Left ventricle myocardium superior (tissue), 1 donor: ENCODE data around the gene FANCI. TPM values are rescaled to one million over a fixed set of nuclear protein-coding genes. Genes with fewer than 3 reads are reported as not detected.

ENCODE experiments used
- ATAC-seq: fragments of 200-7000 bp; cut with Tn5 transposase; one replicate; pipeline ENCODE4 v1.9.1; 2020; ENCODE audit warnings: mild to moderate bottlenecking, moderate library complexity
- DNase-seq: peaks from one replicate; pipeline ENCODE4 v3.0.0-alpha.2; 2020
- intact Hi-C: fragments of 100-400 bp; cut with micrococcal nuclease; formaldehyde crosslinking; loops from one replicate; pipeline ENCODE4 v1.11.0; 2022
- total RNA-seq: library from RNA; stranded (reverse); fragmentation: NEBNext Ultra II Directional; extraction: Animal tissue kit (Norgen Biotek cat#: 25700); gene quantifications from one replicate; pipeline ENCODE4 v1.2.1, GENCODE V29; 2021
- donor health status: DM: no; HTN: yes; CAD: no; lungs with severe emphysema.

FANCI gene
- total RNA-seq, 1 donor from 2014 or later: 1.9 TPM

DNA sequence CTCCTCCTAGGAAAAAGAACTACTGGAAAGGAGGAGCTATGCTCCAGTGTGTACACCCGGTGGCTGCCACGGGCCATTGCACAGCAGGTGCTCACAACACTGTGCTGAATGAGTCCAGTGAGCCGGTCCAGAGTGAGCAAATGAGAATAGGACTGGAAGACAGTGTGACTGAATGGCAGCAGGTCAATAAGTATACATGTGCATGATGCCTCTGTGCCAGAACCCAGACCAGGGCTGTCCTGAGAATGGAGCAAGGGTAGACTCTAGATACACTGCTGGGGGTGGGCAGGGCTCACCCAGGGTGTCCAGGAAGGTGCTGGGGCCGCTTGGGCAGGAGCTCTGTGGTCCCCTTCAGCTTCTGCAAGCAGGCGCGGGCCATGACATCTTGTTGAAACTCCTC, 82.5 kb downstream of the FANCI start:
- ATAC-seq: no peak
- intact Hi-C loops: no loop called here

DNA sequence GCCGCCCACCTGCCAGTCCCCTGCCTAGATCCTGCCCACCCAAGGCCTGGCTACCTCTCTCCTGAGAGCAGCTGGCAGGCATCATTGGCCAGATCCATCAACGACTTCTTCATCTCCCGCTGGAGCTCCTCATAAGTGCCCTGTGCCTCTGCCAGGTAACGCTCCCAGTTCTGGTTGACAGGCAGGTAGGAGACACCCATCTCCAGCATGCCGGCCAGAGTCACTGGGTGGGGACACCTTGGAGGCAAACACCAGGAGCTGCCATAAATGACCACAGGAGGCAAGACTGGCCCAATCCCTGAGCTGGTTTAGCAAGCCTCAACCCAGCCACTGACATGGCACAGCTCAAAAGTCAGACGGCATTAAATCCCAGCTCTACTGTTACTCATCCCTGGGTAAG, 83.3 kb downstream of the FANCI start:
- no peak for ATAC-seq
- intact Hi-C loops: no loop called here
- DNase-seq: no peak

More for the DNA sequence above, 82.5 kb downstream of the FANCI start:
- no peak for DNase-seq

DNA sequence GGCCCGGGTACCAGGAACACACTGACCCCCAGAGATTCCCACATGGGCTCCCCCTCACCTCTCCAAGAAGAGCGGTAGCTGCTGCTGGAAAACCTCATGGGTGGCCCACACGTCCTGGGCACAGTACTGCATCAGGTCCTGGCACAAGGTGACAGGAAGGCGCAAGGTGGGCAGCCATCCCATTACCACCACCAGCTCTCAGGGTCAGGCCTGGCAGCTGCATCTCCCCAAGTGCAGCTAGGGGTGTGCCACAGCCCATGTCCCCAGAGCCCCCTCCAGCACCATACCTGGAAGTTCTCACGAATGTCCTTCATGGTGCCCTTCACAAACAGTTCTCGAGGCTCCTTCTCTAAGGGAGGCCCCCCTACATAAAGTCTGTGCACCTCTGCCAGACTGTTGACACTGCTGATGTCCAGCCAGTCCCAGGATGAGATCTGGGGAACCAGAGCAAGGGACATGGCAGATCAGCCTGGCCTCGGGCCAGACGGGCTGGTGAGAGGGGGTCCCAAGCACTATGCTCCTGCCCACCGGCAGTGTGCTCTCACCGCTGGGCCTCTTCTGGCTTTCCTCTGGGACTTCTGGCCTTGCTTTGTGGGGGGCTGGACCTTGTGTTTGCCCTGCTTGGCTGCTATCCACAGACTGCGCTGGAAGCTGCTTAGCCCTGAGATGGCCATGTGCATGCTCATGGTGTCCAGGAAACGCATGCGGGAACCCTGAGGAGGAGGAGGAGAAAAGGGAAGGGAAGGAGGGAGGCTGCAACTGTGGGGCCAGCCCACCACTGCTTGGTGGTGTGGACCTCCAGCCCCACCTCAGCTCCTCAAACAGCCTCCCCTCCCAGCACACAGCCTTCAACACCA, 84.8 kb downstream of the FANCI start:
- intact Hi-C loops: no loop called here
- no peak for DNase-seq

DNA sequence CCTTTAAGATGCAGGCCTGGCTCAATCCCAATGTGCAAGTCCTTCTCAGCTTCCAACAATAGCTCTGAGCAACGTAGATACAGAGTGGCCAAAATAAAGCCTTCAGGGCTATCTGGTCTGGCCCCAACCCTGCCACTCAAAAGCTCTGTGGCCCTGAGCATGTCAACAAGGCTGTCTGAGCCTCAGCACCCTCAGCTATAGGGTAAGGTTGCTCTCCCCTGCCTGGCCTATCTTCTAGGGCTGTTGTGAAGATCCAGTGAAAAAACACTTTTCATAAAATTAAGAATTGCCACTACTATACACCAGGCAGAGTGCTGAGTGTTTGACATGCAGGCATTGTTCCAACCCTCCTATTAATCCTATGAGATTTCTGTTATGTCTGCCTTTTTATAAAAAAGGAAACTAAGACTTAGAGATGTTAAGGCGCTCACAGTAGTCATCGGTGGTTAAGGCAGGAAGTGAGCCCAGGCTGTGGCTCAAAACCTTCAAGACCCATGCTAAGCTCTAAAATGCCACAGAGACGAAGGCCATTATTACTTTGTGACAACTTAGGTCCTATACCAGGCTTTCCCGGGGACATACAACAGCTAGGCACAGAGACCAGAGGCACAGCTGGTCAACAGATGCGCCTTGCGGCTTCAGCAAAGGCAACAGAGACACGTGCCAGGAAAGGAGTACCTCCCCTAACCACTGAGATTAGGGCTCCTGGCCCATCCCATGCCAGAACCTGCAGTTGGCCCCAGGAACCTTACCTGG, 85.7 kb downstream of the FANCI start:
- ATAC-seq (no peak), DNase-seq (no peak)
- intact Hi-C loops: no loop called here

More for the DNA sequence above, 84.8 kb downstream of the FANCI start:
- no peak for ATAC-seq

GRCh38 chr15:89330119-89330518, 86.3 kb downstream of the FANCI start:
- ATAC-seq: no peak
- DNase-seq: no peak
- intact Hi-C loops: no loop called here

- DNase-seq: no peak
- intact Hi-C loops: no loop called here
- ATAC-seq: no peak
Observed at GRCh38 chr15:89330881-89331595, 87.3 kb downstream of the FANCI start.

- no peak for DNase-seq
- intact Hi-C loops: no loop called here
- no peak for ATAC-seq
Observed at GRCh38 chr15:89332446-89332845, 88.7 kb downstream of the FANCI start.

- DNase-seq: no peak
- intact Hi-C loops: no loop called here
- no peak for ATAC-seq
Observed at GRCh38 chr15:89333011-89333860, 89.5 kb downstream of the FANCI start.

DNA sequence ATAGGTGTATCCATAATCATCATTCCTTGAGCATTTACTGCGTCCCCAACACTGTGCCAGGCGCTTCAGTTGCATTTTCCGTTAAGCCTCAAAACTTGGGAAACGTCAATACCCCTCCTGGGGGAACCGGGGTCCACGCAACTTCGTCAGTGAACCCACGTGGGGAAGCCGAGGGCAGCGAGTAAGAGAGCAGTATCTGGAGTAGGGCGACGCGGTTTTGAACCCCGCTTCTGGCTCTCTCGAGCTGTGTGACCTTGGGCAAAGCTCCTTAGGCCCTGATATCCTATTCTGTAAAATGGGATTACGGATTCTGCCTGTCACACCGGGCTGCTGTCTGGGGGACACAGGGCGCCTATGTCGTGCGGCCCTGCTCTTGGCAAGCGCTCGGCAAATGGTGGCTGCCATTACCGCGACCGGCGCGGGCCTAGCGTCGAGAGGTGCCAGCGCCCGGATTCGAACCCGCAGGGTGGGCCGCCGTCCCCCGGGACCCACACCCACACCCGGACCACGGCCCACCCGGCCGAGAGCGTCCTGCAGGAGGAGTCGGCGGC, 90.3 kb downstream of the FANCI start:
- ATAC-seq (no peak), DNase-seq (no peak)
- intact Hi-C loops: no loop called here

GRCh38 chr15:89334510-89335297, 90.9 kb downstream of the FANCI start, which contains the start of gene POLG:
TSS of gene POLG (minus strand) at chr15:89334824. CDS start at chr15:89333754, 1,070 bp downstream.
- peak; percentile 96 for ATAC-seq
- intact Hi-C loops: no loop called here

DNA sequence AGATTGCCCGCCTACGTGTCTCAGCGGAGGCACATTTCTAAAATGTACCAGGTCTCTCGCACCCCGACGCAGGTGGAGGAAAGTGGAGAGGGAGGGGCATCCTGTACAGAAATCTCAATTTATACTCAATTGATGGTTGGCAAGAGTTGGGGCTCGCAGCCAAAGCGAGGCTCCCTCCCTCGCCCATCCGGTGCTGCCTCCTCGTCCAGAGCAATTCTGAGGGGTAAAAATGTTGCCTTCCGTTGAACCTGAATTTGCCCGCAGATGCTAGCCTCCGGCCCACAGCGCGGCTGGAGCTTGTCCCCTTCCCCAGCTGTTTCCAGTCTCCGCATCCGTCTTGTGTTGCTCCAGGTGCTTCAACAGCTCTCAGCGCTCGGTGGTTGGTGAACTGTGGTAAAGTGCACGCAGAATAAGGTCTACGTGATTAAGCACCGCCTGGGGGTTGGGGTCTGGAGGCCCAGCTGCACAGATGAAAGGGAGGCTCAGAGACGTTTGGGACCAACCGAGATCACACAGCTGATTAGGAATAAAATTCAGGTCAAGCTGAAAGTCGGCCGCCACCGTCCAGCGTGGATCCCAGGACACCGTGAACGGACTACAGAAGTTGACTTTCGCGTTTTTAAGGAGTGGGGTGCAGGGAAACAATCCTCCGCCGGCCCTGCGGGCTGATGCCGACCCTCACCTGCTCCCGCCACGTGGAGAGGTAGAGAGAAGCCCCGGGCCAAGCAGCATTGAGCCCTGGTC, 91.7 kb downstream of the FANCI start:
- DNase-seq (no peak), ATAC-seq (peak; percentile 0)
- intact Hi-C loops: no loop called here

More at GRCh38 chr15:89334510-89335297, 90.9 kb downstream of the FANCI start, which contains the start of gene POLG:
- peak; percentile 98 for DNase-seq

DNA sequence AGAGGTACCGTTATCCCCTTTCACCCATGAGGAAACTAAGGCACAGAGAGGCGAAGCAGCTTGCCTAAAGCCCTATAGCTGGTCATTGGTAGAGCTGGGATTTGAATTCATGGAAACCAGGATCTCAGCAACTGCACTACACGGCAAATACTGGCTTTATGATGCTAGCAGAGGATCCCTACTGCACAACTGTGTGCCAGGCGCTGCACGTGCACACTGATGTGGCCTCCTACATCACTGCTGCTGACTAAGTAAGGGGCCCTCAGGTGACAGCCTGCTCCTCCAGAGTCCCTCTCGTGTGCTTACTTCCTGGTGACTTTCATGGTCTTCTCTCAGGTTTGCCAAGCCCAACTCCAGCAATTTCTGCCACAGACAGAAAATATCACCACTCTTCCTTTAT, 94.3 kb downstream of the FANCI start:
- intact Hi-C loops: no loop called here
- ATAC-seq: no peak
- DNase-seq: no peak

GRCh38 chr15:89340573-89340972, 96.8 kb downstream of the FANCI start:
- intact Hi-C loops: no loop called here
- DNase-seq (no peak), ATAC-seq (no peak)

DNA sequence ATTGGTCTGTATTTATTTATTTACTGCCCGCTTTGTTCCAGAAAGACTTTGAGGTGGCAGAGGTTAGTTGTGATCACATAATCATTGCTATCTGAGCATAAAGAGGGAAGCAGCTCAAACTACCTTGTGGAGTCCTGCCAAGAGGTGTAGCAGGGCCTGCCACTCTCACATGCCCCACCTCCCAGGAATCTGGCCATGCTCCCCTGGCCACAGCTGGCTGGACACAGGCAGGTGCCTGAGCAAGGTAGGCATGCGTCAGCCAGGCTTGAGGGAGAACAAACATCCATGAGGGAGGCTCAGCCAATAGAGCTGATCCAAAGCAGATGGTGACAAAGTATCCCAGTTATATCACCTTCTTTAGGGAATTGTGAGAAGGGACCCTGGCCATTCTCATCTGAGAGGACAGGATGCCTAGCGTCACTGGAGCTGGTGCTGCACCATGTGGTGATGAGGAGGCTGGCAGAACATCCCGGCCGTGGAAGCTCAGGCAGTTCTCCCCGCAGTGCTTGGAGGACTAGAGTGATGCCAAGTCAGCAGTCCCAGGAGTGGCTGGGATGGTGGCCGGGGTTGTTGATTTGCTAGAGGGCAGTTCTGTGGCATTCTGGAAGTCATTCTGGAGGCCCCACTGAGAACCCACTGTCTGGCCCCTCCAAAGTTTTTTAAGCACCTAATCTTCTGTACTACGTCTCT, 97.7 kb downstream of the FANCI start:
- intact Hi-C loops: no loop called here
- DNase-seq: no peak
- no peak for ATAC-seq

DNA sequence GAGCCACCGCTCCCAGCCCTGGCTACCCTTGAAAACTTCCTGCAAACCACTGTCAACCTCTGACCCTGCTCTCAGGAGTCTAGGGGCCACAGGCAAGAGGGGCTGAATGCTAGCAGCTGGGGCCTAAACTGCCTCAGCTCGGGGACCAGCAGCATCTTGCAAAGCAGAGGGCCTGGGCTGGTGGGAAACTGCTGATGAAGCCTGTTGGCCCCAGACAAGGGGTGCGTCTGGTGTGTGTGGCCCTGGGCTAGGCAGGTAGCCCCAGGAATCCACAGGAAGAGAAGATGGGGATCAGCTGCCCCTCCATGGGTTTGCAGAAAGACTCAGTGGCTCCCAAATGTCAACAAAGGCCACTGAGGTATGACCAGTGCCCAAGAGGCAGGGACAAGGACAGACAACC, 99.1 kb downstream of the FANCI start:
- intact Hi-C loops: no loop called here
- DNase-seq: no peak
- no peak for ATAC-seq

- intact Hi-C loops: no loop called here
- ATAC-seq (no peak), DNase-seq (no peak)
Observed at GRCh38 chr15:89345248-89345647, 101.5 kb downstream of the FANCI start.
